Lower leg skin (tissue), 3 donors: ENCODE measurements around the gene COL4A2.

Experiments used
- POLR2A ChIP-seq, 2 donors: fragments of 450-650 bp; IDR thresholded peaks; one replicate each; pipeline ENCODE4 v1.6.1; 2016 to 2017; ENCODE audit warnings: antibody characterized with exemption in 2 of 2, mild to moderate bottlenecking in 1 of 2, moderate library complexity in 1 of 2
- TF ChIP-seq, protein P1 (sequence below), 3 donors: fragments of 450-650 bp; IDR thresholded peaks; one replicate each; pipeline ENCODE4 v1.5.1; 2016; ENCODE audit warnings: antibody characterized with exemption in 3 of 3, mild to moderate bottlenecking in 3 of 3, moderate library complexity in 2 of 3

DNA sequence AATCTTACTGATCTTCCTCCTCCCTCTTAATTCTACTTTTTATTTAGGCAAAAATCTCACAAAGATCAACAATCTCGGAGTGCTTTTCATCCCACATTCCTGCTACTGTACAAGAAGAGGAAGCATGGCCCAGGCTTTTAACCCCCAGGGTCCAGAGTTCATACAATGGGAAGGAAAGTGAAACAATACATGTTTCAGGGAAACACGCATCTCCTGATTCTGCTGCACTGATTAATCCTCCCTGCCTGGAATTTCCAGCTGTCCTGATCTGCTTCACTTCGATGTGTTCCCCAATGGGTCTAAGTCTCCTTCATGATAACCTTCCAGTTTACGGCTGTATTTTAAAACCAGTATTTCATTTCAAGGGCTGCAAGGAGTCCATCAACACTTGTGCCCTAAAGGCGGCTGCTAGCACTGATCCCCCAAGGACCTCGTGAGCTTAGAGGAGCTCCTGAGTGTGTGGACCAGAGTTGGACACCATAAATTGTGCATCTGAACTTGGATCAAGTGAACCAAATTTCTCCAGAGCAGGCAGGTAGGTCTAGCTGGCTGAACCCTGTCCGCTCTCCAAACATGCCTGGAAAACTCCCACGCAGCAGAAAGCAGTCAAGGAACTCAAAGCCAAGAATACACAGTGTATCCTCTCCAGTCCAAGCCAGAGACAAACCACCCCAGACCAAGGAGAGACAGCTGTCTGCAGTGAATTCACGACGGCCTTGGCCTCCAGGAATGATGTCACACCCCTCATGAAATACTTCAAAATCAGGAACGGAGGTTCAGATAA lies 44.4 kb upstream of the COL4A2 start:
- TF ChIP-seq, protein P1, sequence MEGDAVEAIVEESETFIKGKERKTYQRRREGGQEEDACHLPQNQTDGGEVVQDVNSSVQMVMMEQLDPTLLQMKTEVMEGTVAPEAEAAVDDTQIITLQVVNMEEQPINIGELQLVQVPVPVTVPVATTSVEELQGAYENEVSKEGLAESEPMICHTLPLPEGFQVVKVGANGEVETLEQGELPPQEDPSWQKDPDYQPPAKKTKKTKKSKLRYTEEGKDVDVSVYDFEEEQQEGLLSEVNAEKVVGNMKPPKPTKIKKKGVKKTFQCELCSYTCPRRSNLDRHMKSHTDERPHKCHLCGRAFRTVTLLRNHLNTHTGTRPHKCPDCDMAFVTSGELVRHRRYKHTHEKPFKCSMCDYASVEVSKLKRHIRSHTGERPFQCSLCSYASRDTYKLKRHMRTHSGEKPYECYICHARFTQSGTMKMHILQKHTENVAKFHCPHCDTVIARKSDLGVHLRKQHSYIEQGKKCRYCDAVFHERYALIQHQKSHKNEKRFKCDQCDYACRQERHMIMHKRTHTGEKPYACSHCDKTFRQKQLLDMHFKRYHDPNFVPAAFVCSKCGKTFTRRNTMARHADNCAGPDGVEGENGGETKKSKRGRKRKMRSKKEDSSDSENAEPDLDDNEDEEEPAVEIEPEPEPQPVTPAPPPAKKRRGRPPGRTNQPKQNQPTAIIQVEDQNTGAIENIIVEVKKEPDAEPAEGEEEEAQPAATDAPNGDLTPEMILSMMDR (IDR thresholded peaks at IDR 0.05): no peak
- TF ChIP-seq POLR2A (IDR thresholded peaks at IDR 0.05): no peak
